HL-60 (cell line): Measurements from ENCODE around the gene ISYNA1.

ENCODE experiments used
- DNase-seq, 2 experiments: peaks; one replicate each; pipeline ENCODE4 v3.0.0-alpha.2; 2010 to 2020; ENCODE audit warnings: low read depth in 1 of 2, low spot score in 1 of 2
- H3K27ac ChIP-seq: fragments of 250-450 bp; sonication (Bioruptor Pico); replicated peaks from 2 replicates; pipeline ENCODE4 v1.5.1; 2020; ENCODE audit warnings: mild to moderate bottlenecking, moderate library complexity
- H3K27me3 ChIP-seq: fragments of 250-450 bp; sonication (Bioruptor Pico); 2 replicates; pipeline ENCODE4 v1.5.1; 2021; ENCODE audit warnings: mild to moderate bottlenecking, moderate library complexity; ENCODE audit not compliant: insufficient read depth, poor library complexity, severe bottlenecking
- H3K4me3 ChIP-seq: replicated peaks from 2 replicates; pipeline ENCODE4 v1.5.1; 2011; ENCODE audit warnings: mild to moderate bottlenecking, control low read depth, low read length; ENCODE audit not compliant: insufficient read depth
- GABPA ChIP-seq: IDR thresholded peaks from 2 replicates; pipeline ENCODE4 v1.6.1; 2012; ENCODE audit warnings: low read depth
- POLR2AphosphoS5 ChIP-seq: IDR thresholded peaks from 2 replicates; pipeline ENCODE4 v1.6.1; 2012; ENCODE audit warnings: low read depth
- SPI1 ChIP-seq: IDR thresholded peaks from 2 replicates; pipeline ENCODE4 v1.6.1; 2012; ENCODE audit warnings: low read depth, mild to moderate bottlenecking, borderline replicate concordance
- TF ChIP-seq, protein P1 (sequence below): IDR thresholded peaks from one replicate; pipeline ENCODE4 v1.5.1; 2011; ENCODE audit warnings: low read length, control low read depth, inconsistent platforms; ENCODE audit not compliant: insufficient read depth
- TF ChIP-seq, protein P2 (sequence below): IDR thresholded peaks from 2 replicates; pipeline ENCODE4 v1.6.1; 2012; ENCODE audit warnings: low read depth; ENCODE audit not compliant: insufficient replicate concordance

ISYNA1 gene

DNA sequence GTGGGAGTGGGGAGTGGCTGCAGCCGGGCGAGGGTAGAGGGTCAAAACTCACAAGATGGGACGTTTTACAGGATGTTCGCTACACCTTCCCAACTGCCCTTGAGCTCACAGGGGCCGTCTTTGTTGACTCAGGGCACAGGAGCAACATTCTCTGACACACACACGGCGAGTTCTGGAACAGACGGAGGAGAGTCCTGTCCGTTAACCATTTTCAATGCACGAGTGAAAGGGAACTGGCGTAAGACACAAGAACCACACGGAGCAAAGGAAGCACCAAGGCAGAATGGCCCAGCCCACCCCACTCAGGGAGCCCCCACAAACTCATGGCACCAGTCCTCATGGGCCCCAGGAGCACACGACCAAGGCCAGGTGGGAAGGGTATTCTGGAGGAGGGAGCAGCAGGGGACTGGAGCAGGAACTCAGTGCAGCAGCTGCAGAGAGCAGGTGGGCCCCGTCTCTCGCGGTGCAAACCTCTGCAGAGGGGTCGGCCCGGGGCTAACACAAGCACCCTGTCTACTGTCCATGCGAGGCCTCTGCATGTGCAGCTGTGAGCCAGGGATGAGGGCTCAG, 37.9 kb upstream of the ISYNA1 start:
- Histone ChIP-seq H3K4me3 (no peak overlapping the region), H3K27me3 (no peaks in the 10 kb centered on the region), H3K27ac (no peak overlapping the region)
- TF ChIP-seq SPI1 = no peak
- TF ChIP-seq, protein P1, sequence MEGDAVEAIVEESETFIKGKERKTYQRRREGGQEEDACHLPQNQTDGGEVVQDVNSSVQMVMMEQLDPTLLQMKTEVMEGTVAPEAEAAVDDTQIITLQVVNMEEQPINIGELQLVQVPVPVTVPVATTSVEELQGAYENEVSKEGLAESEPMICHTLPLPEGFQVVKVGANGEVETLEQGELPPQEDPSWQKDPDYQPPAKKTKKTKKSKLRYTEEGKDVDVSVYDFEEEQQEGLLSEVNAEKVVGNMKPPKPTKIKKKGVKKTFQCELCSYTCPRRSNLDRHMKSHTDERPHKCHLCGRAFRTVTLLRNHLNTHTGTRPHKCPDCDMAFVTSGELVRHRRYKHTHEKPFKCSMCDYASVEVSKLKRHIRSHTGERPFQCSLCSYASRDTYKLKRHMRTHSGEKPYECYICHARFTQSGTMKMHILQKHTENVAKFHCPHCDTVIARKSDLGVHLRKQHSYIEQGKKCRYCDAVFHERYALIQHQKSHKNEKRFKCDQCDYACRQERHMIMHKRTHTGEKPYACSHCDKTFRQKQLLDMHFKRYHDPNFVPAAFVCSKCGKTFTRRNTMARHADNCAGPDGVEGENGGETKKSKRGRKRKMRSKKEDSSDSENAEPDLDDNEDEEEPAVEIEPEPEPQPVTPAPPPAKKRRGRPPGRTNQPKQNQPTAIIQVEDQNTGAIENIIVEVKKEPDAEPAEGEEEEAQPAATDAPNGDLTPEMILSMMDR = no peak
- TF ChIP-seq, protein P2, sequence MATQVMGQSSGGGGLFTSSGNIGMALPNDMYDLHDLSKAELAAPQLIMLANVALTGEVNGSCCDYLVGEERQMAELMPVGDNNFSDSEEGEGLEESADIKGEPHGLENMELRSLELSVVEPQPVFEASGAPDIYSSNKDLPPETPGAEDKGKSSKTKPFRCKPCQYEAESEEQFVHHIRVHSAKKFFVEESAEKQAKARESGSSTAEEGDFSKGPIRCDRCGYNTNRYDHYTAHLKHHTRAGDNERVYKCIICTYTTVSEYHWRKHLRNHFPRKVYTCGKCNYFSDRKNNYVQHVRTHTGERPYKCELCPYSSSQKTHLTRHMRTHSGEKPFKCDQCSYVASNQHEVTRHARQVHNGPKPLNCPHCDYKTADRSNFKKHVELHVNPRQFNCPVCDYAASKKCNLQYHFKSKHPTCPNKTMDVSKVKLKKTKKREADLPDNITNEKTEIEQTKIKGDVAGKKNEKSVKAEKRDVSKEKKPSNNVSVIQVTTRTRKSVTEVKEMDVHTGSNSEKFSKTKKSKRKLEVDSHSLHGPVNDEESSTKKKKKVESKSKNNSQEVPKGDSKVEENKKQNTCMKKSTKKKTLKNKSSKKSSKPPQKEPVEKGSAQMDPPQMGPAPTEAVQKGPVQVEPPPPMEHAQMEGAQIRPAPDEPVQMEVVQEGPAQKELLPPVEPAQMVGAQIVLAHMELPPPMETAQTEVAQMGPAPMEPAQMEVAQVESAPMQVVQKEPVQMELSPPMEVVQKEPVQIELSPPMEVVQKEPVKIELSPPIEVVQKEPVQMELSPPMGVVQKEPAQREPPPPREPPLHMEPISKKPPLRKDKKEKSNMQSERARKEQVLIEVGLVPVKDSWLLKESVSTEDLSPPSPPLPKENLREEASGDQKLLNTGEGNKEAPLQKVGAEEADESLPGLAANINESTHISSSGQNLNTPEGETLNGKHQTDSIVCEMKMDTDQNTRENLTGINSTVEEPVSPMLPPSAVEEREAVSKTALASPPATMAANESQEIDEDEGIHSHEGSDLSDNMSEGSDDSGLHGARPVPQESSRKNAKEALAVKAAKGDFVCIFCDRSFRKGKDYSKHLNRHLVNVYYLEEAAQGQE = no peak
- TF ChIP-seq GABPA = no peak
- no peak for TF ChIP-seq POLR2AphosphoS5
- no peak for DNase-seq

DNA sequence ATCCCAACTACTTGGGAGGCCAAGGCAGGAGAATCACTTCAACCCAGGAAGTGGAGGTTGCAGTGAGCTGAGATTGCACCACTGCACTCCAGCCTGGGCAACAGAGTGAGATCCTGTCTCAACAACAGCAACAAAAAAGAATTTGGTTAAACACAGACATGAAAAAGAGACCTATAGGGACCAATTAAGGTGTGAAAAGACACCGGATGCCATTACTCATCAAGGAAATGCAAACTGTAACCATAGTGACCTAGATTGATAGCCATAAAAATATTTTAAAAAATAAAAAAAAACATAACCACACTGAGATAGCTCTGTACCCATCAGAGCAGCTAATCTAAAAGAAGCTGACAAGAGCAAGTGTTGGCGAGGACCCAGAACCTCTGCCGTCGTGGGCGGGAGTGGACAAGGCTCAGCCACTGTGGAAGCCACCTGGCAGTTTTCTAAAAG, 37.1 kb upstream of the ISYNA1 start:
- DNase-seq = no peak
- TF ChIP-seq, protein P2 = no peak
- TF ChIP-seq SPI1 (no peak), POLR2AphosphoS5 (no peak)
- TF ChIP-seq, protein P1 = no peak
- Histone ChIP-seq H3K27ac (no peak overlapping the region), H3K4me3 (no peak overlapping the region), H3K27me3 (no peaks in the 10 kb centered on the region)

DNA sequence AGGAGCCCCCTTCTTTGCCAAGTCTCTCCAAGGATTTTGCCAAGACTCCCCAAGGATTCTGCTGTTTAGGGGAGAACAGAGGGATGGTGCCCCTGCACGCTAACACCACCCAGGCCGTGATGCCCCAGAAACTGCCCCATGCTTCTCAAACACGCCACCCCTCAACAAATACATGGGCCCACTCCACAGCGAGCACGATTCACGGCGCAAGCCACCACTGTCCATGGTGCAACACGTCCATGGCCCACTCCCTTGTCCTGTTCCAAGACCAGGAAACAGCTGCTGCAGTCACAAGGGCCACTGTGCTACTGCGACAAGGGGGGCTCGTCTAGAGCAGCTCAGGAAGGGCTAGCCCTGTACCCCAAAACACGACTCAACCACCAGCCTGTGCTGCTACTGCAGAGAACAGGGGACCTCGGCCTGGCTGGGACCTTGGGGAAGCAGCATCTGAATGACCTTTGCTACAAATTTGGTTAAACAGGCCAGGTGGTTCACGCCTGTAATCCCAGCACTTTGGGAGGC, 36.5 kb upstream of the ISYNA1 start:
- Histone ChIP-seq H3K4me3 (no peak overlapping the region), H3K27me3 (no peaks in the 10 kb centered on the region), H3K27ac (no peak overlapping the region)
- DNase-seq = no peak
- TF ChIP-seq GABPA (no peak), SPI1 (no peak)

DNA sequence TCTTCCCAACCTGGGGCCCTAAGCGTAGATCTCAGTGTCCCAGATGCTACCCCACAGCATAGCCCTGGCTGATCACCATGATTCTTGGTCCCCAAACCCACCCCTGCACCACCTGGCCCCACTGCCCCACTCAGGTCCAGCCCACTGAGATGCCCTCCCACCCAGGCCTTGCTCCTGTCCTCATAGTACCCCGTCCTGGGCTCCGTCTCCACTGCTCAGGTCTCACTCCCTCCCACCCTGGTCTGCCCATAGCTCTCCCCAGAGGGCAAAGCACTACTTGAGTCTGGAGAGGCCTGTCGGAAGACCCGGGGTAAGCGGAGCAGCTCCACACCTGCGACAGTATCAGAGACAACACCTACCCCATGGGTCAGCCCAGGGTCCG, 35.8 kb upstream of the ISYNA1 start:
- no peak for TF ChIP-seq SPI1
- no peak for TF ChIP-seq POLR2AphosphoS5
- TF ChIP-seq, protein P2 = no peak
- TF ChIP-seq, protein P1 = no peak
- TF ChIP-seq GABPA = no peak
- no peak for DNase-seq
- Histone ChIP-seq H3K27me3 (no peaks in the 10 kb centered on the region), H3K4me3 (no peak overlapping the region), H3K27ac (no peak overlapping the region)
